22Rv1 (cell line): ENCODE data around the gene SH3PXD2A.

ENCODE experiments used
- ZFX ChIP-seq: fragments of 450-650 bp; IDR thresholded peaks from 2 replicates; pipeline ENCODE4 v1.6.1; 2017; ENCODE audit warnings: antibody characterized with exemption, borderline replicate concordance
- TF ChIP-seq, protein P1 (sequence below): fragments of 450-650 bp; IDR thresholded peaks from 2 replicates; pipeline ENCODE4 v1.5.1; 2017; ENCODE audit warnings: mild to moderate bottlenecking

GRCh38 chr10:103855852-103856796 lies 748 bp upstream of the SH3PXD2A start:
- TF ChIP-seq, protein P1, sequence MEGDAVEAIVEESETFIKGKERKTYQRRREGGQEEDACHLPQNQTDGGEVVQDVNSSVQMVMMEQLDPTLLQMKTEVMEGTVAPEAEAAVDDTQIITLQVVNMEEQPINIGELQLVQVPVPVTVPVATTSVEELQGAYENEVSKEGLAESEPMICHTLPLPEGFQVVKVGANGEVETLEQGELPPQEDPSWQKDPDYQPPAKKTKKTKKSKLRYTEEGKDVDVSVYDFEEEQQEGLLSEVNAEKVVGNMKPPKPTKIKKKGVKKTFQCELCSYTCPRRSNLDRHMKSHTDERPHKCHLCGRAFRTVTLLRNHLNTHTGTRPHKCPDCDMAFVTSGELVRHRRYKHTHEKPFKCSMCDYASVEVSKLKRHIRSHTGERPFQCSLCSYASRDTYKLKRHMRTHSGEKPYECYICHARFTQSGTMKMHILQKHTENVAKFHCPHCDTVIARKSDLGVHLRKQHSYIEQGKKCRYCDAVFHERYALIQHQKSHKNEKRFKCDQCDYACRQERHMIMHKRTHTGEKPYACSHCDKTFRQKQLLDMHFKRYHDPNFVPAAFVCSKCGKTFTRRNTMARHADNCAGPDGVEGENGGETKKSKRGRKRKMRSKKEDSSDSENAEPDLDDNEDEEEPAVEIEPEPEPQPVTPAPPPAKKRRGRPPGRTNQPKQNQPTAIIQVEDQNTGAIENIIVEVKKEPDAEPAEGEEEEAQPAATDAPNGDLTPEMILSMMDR: no peak
- no peak for TF ChIP-seq ZFX
